Retinal pigment epithelial cell (primary cell): ENCODE measurements around the gene TTC33.

Source experiments
- DNase-seq: peaks from one replicate; pipeline ENCODE4 v3.0.0-alpha.2; 2010; ENCODE audit warnings: low read depth
- H3K4me3 ChIP-seq: 2 replicates; pipeline ENCODE4 v1.5.1; 2011; ENCODE audit warnings: mild to moderate bottlenecking, low read length, control low read depth, moderate library complexity
- TF ChIP-seq, protein P1 (sequence below): conservative IDR thresholded peaks from 2 replicates; pipeline ENCODE4 v1.5.1; 2011; ENCODE audit warnings: low read depth, low read length, control low read depth, inconsistent platforms

TTC33 gene

DNA sequence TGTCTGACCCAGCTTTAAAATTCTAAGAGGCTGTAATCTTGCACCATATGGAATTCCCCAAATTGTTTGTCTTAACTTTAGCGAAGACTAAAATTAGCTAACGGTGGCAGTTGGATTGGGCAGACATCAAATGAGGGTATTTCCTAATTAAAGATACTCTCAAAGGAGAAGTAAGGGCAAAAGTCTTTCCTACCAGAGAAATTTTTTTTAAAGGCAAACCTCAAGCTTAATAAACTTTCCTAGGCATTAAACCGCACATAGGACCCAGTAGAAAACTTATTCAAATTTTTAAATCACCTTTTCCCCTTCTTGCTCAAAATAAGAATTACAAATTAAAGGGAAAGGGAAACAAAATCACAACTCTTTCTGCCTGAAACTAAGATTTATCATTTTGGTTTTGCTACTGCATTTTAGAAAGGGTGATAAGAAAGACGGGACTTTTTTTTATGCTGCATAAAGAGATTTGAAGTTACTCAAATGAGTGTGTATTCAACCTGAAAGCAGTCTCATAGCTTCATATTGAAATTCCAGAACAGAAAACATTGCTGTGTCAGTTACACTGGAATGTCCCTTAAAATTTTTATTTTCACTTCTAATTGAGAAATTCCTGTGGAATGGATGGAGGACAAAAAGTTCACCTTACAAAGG, 265.2 kb downstream of the TTC33 start:
- TF ChIP-seq, protein P1, sequence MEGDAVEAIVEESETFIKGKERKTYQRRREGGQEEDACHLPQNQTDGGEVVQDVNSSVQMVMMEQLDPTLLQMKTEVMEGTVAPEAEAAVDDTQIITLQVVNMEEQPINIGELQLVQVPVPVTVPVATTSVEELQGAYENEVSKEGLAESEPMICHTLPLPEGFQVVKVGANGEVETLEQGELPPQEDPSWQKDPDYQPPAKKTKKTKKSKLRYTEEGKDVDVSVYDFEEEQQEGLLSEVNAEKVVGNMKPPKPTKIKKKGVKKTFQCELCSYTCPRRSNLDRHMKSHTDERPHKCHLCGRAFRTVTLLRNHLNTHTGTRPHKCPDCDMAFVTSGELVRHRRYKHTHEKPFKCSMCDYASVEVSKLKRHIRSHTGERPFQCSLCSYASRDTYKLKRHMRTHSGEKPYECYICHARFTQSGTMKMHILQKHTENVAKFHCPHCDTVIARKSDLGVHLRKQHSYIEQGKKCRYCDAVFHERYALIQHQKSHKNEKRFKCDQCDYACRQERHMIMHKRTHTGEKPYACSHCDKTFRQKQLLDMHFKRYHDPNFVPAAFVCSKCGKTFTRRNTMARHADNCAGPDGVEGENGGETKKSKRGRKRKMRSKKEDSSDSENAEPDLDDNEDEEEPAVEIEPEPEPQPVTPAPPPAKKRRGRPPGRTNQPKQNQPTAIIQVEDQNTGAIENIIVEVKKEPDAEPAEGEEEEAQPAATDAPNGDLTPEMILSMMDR = no peak
- DNase-seq = peak; percentile 34
- H3K4me3 ChIP-seq = no peak overlapping the region

DNA sequence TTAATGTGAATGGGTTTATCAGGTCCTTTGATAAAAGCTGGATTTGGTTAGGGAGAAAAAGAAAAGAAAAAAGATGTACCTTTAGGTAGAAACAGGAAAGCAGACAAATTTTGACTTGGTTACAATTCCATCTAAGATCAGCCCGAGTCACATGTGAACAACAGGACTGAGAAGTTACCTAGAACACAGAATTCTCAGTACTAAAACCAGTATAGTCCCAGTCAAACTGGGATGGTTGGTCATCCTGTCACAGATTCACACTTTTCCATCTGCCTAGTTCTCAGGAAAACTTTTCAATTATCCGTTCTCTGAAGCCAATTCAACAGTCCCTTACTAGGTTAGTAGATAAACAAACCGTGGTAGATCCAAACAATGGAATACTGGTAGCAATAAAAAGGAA, 266.3 kb downstream of the TTC33 start:
- DNase-seq = no peak
- no peak overlapping the region for H3K4me3 ChIP-seq
- TF ChIP-seq, protein P1 = no peak

DNA sequence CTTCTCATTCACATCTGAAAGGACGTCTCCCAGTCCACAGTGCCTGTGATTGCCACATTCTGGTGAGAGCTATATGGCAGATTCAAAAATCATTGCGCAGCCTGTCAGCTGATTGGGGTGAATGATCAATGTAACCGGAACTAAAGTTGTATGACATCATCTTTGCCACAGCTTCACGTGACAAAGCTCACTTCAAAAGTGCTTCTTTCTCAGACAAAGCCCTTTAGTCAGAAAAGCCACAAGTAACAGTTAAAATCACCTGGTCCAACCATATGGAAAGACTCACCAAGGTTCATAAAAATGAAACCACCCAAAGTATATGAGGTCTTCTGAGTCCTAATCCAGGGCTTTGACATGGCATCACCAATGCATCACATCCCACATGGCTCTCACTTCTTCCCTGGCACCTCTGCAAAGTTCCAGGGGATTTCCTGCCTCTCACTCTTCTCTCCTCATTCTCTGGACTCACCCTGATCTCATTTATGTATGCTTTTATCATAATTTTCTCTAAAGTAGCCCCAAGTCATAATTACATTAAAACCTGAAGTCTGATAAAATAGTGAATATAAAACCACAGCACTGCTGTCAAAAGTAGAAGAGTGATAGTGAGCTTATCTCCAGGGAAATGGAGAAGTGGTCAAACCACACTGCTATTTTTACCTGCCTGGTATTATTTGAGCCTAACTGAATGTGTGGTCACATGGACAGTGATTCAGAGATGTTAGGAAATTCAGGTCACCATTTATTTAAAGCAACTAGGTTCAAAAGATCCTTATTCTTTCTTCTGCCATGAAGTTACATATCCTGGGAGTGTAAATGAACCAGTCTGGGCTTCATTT, 269.1 kb downstream of the TTC33 start:
- TF ChIP-seq, protein P1 = no peak
- H3K4me3 ChIP-seq = no peak overlapping the region
- no peak for DNase-seq

DNA sequence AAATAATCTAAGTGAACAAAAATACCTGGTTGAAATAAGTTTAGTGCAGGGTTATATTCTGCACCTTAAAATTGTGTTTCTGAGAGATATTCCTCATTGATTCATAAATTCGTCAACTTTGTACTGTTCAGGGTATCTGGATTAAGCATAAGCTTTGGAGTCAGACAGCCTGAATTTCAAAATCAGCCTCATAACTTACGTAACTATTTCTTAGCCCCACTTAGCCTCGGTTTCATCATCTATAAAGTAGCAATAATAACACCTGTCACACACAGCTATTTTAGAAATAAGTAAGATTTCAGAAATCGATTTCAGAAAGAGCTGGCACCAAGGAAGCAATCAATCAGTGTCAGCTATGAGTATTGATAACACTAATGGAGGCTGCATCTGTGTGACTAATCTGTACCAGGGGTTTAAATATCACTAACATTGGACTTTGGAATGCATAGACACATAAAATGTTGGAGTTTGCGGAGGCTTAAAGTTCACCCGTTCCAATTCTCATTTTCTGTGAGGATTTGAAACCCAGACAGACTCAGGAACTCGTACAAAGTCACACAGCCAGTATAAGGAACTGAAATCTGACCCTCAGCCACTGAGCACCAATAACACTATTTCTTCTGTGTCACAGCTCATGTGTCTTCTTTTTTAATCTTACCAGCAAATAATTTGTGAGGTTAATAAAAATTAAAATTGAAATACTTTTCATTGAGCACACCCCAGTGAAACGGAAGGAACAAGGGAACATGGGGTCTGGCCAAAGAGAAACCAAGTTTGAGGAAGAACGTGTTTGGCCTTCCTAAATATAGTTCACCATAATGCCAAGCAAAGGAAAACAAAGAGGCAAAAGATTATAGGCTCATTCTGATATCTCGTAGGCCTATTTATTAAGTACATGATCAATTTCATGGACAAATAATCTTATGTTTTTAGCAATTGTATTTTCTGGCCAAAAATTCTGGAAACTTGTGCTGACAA, 270.5 kb downstream of the TTC33 start:
- TF ChIP-seq, protein P1 = no peak
- no peak overlapping the region for H3K4me3 ChIP-seq
- DNase-seq = no peak

DNA sequence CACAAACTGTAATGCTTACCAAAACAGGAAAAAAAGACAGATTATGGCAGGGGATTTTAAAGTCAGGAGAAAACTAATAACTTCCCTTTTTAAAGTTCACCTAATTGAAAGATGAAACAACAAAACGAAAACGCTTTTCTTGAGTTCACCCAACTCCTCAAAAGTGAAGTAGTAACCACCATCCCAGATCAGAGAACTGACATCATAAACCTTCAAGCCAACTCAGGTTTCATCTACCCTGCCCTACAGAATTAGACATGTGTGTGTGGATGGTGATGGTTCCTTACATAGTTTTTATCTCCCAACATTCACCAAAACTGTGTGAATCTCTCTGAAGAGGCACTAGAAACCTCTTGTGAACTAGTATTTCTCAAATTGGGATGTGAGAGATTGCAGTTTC, 271.3 kb downstream of the TTC33 start:
- no peak overlapping the region for H3K4me3 ChIP-seq
- DNase-seq = no peak
- TF ChIP-seq, protein P1 = no peak

DNA sequence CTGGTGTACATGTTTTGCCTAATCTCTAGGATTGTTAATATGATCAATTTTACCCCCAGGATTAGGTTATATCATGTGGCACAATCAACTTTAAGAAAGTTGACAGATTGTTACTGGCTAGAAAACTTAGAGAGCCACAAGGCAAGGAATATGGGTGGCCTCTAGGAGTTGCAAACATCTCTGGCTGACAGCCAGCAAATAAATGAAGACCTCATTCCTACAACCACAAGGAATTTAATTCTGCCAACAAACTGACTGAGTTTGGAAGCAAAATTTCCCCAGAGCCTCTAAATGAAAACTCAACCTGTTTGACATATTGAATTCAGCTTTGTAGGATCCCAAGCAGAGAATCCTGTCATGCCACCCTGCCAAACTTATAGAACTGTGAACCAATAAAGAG, 272.4 kb downstream of the TTC33 start:
- no peak overlapping the region for H3K4me3 ChIP-seq
- no peak for DNase-seq
- TF ChIP-seq, protein P1 = no peak
